Endodermal cell (in vitro differentiated cells): ENCODE results near the gene HNF1B. TPM values are rescaled to one million over a fixed set of nuclear protein-coding genes. Genes with fewer than 3 reads are reported as not detected.

ENCODE experiments used
- DNase-seq: peaks from one replicate; pipeline ENCODE4 v3.0.0-alpha.2; 2017
- H3K27ac ChIP-seq: 2 replicates; pipeline ENCODE4 v1.5.1; 2013; ENCODE audit warnings: mild to moderate bottlenecking, low read depth, low read length, moderate library complexity
- H3K27me3 ChIP-seq: 2 replicates; pipeline ENCODE4 v1.6.1; 2013; ENCODE audit warnings: mild to moderate bottlenecking, low read length, moderate library complexity; ENCODE audit not compliant: insufficient read depth, control insufficient read depth, poor library complexity, severe bottlenecking
- H3K36me3 ChIP-seq: 2 replicates; pipeline ENCODE4 v1.7.0; 2013; ENCODE audit warnings: mild to moderate bottlenecking, low read length, moderate library complexity; ENCODE audit not compliant: control insufficient read depth, insufficient read depth
- H3K4me1 ChIP-seq: one replicate; pipeline ENCODE4 v1.7.0; 2013; ENCODE audit warnings: low read length; ENCODE audit not compliant: control insufficient read depth, insufficient read depth
- H3K4me3 ChIP-seq: 2 replicates; pipeline ENCODE4 v1.5.1; 2013; ENCODE audit warnings: mild to moderate bottlenecking, low read length, moderate library complexity
- H3K9ac ChIP-seq: 2 replicates; pipeline ENCODE4 v1.6.1; 2013; ENCODE audit warnings: mild to moderate bottlenecking, low read length, moderate library complexity; ENCODE audit not compliant: poor library complexity, severe bottlenecking; ENCODE audit errors: extremely low read depth
- H3K9me3 ChIP-seq: 2 replicates; pipeline ENCODE4 v1.6.1; 2013; ENCODE audit warnings: mild to moderate bottlenecking, low read length, moderate library complexity; ENCODE audit not compliant: control insufficient read depth
- H3K27ac Mint-ChIP-seq: 2 replicates; pipeline ENCODE4 v1.8.0; 2020; ENCODE audit warnings: mixed read lengths
- H3K27me3 Mint-ChIP-seq: 2 replicates; pipeline ENCODE4 v1.8.0; 2021; ENCODE audit warnings: mild to moderate bottlenecking, mixed read lengths; ENCODE audit not compliant: insufficient read depth
- H3K36me3 Mint-ChIP-seq: 2 replicates; pipeline ENCODE4 v1.8.0; 2020; ENCODE audit warnings: low read depth, mixed read lengths
- H3K4me1 Mint-ChIP-seq: 2 replicates; pipeline ENCODE4 v1.8.0; 2020; ENCODE audit warnings: mixed read lengths
- H3K4me3 Mint-ChIP-seq: 2 replicates; pipeline ENCODE4 v1.8.0; 2020; ENCODE audit warnings: mild to moderate bottlenecking, moderate library complexity, mixed read lengths
- H3K9me3 Mint-ChIP-seq: 2 replicates; pipeline ENCODE4 v1.8.0; 2020; ENCODE audit warnings: mild to moderate bottlenecking, mixed read lengths
- CTCF ChIP-seq: fragments of 200-600 bp; sonication (generic); conservative IDR thresholded peaks from 2 replicates; pipeline ENCODE4 v1.5.0; 2021; ENCODE audit warnings: antibody characterized with exemption, mild to moderate bottlenecking
- WGBS, 2 experiments: methylation state at CpG; one replicate each; pipeline versions ENCODE4 v1.1.5 to v1.1.7; 2013; ENCODE audit warnings: missing lambda C conversion rate in 2 of 2, mixed read lengths in 1 of 2; ENCODE audit not compliant: insufficient coverage in 1 of 2, insufficient read length in 1 of 2; 5-methylcytosine and 5-hydroxymethylcytosine counted together
- total RNA-seq, 2 donors: library from RNA; stranded (reverse); fragmentation: NEBNext Ultra II Directional in 1 of 2; extraction: Animal tissue kit (Norgen Biotek cat#: 25700) in 1 of 2; gene quantifications; 2 replicates in 1 of 2; 3 replicates in 1 of 2; pipeline ENCODE4 v1.2.1, GENCODE V29; 2021

Gene HNF1B
- total RNA-seq, 2 donors from 2014 or later: 39.7 to 42.7 TPM

GRCh38 chr17:37718324-37719048 lies 26.4 kb downstream of the HNF1B start:
- H3K9me3 ChIP-seq: no peaks in the 10 kb centered on the region
- peaks cover 33% of the 10 kb centered on the region for H3K4me1 Mint-ChIP-seq

GRCh38 chr17:37717627-37718323 lies 27.1 kb downstream of the HNF1B start:
- Mint-ChIP-seq H3K36me3 (peaks cover 73% of the 10 kb centered on the region), H3K27me3 (no peaks in the 10 kb centered on the region), H3K9me3 (no peaks in the 10 kb centered on the region), H3K27ac (peak overlapping the region; percentile 88), H3K4me1 (peaks cover 38% of the 10 kb centered on the region), H3K4me3 (peak overlapping the region; percentile 16)
- H3K9ac ChIP-seq: no peak overlapping the region
- H3K27me3 ChIP-seq: no peaks in the 10 kb centered on the region
- H3K9me3 ChIP-seq: no peaks in the 10 kb centered on the region
- peaks cover 61% of the 10 kb centered on the region for H3K36me3 ChIP-seq
- TF ChIP-seq CTCF: no peak
- no peak for DNase-seq
- no peak overlapping the region for H3K27ac ChIP-seq
- H3K4me3 ChIP-seq: peak overlapping the region; percentile 0
- WGBS, 2 experiments: 87 to 92% methylated on average over 3 of the region's 3 CpGs
- peaks cover 14% of the 10 kb centered on the region for H3K4me1 ChIP-seq

More at GRCh38 chr17:37718324-37719048, 26.4 kb downstream of the HNF1B start:
- peaks cover 14% of the 10 kb centered on the region for H3K4me1 ChIP-seq
- H3K27ac Mint-ChIP-seq: peak overlapping the region; percentile 88
- H3K27me3 ChIP-seq: no peaks in the 10 kb centered on the region
- H3K4me3 ChIP-seq: no peak overlapping the region
- H3K9me3 Mint-ChIP-seq: no peaks in the 10 kb centered on the region
- no peak for DNase-seq
- no peak for TF ChIP-seq CTCF
- H3K36me3 ChIP-seq: peaks cover 65% of the 10 kb centered on the region
- peaks cover 76% of the 10 kb centered on the region for H3K36me3 Mint-ChIP-seq
- no peak overlapping the region for H3K4me3 Mint-ChIP-seq
- H3K27ac ChIP-seq: no peak overlapping the region
- WGBS, 2 experiments: 85 to 88% methylated on average over 3 of the region's 3 CpGs
- no peak overlapping the region for H3K9ac ChIP-seq
- no peaks in the 10 kb centered on the region for H3K27me3 Mint-ChIP-seq

- Histone ChIP-seq H3K4me3 (no peak overlapping the region), H3K9ac (no peak overlapping the region), H3K27ac (no peak overlapping the region), H3K9me3 (peaks cover 9% of the 10 kb centered on the region), H3K4me1 (peaks cover 14% of the 10 kb centered on the region), H3K36me3 (peaks cover 56% of the 10 kb centered on the region), H3K27me3 (no peaks in the 10 kb centered on the region)
- Mint-ChIP-seq H3K27ac (no peak overlapping the region), H3K4me1 (peaks cover 64% of the 10 kb centered on the region), H3K9me3 (peaks cover 8% of the 10 kb centered on the region), H3K4me3 (no peak overlapping the region), H3K27me3 (no peaks in the 10 kb centered on the region), H3K36me3 (peaks cover 74% of the 10 kb centered on the region)
- no peak for TF ChIP-seq CTCF
- 71 to 77% methylated on average over 3 to 4 of the region's 4 CpGs for WGBS, 2 experiments
- no peak for DNase-seq
Observed at GRCh38 chr17:37714897-37715296, 30.0 kb downstream of the HNF1B start.
